SIG-M5 treated with dmso at 0.1 percent for 504 hours (cell line): ENCODE measurements around the gene EFHB.
"Not testable (repeated sequence)": the region's sequence is repeated elsewhere in the genome, so short reads cannot be mapped to it uniquely, and the experiment has no call there.

Experiments
- DNase-seq: peaks from one replicate; lab custom pipeline; 2025; ENCODE audit not compliant: unreplicated experiment; lab: John Stamatoyannopoulos, UW

The EFHB gene

DNA sequence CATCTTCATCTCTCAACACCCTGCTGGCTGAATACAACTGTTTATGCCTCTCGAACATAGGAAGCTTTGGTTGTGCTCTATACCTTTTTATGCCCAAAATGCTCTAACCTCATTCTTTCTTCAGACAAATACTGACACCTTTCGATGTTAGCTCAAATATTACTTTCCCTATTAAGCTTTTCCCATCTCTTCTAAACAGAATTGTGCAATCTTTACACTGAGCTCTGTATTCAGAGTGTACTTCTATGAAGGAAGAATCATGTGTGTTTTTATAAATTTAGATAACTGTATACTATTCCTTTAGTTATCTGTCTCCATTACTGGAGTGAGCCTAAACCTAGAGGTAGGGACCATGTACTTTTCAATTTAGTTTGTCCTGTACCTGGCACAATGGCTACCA lies 1.6 kb downstream of the EFHB start:
- no peak for DNase-seq

DNA sequence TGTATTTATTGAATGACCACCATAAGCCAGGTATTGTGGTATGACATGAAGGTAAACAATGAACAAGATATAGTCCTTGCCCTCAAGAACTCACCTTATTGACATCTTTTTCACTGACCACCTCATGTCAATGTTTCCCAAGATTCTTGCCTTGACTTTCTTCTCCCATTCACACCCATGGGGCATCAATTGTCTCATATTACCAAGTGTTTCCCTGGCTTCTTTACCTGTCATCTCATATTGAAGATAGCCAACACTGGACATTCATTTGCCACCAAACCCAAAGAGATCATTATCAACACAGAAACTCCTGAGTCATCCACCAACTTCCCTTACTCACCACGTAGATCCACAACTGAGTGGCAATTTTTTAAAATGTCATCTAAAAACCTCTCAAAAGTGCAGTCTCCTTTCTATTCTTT lies 2.2 kb downstream of the EFHB start:
- peak; percentile 28 for DNase-seq

DNA sequence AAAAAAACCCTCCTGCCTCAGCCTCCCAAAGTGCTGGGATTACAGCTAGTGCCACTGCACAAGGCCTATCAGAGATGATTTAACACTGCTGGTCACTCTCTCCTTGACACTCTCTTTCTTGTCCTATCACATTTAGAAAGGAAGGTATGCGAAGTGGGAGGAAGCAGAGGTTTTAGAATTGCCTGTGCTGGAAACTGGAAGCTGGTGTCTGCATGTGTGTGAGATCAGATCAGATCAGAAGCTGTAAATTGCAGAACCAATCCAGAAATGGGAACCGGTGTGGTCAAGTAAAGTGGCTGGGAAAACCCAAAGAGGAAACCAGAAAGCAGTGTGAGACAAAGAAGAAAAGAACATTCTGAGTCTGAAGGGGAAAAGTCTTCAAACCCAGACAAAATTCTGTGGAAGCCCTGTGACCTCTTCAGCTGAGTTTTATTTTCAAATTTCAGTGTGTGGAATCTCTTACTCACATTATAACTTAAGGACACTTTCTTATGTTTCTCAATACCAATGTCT lies 2.8 kb downstream of the EFHB start:
- DNase-seq: peak; percentile 75

DNA sequence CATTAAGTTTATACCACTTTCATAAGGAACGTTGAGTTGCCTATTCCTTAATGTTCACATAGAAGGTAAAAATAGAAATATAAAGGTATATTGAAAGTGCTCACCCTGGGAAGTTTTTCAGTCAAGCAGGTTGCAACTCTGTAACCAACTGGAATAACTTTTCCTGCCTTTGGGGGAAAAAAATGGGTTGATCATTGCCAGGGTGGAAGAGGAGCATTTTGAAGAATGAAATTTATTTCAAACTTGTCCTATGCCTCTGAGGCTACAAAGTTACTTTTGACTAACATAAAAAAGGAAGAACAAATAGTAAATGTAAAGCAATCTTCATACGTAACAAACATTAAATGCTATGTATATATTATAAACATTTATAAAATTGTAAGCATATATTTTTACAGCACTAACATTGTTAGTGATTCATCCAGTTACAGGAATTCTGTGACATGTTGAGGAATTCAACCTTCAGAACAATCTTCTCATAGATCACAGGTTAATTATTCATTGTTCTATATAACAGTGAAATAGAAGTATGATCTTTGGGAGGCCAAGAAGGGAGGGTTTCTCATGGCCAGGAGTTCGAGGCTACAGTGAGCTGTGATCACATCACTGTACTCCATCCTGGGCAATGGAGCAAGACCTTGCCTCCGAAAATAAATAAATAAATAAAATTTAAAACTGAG lies 13.5 kb downstream of the EFHB start:
- DNase-seq: no peak

DNA sequence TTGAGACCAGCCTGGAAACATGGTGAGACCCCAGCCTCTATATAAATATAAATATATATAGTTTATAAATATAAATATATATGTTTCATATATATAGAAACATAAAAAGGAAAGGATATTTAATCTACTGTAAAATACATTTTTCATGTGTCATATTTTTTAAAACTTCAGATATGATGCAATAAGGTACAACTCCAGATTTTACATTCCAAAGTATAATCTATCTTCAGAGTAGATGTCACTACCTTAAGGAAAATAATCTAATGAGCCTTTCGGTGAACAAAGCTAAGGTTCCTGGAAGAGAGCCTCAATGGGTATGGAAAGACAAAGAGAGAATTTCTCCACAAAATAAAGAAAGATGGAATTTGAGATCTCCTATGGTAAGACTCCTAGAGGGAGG lies 16.9 kb downstream of the EFHB start:
- DNase-seq: no peak

DNA sequence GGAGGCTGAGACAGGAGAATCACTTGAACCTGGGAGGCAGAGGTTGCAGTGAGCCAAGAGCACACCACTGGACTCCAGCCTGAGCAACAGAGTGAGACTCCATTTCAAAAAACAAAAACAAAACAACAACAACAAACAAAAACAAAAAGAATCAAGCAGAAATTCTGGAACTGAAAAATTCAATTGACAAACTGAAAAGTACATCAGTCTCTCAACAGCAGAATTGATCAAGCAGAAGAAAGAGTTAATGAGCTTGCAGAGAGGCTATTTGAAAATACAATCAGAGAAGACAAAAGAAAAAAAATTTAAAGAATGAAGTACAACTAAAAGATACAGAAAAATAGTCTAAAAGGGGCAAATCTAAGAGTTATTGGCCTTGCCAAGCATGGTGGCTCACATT lies 22.6 kb downstream of the EFHB start:
- DNase-seq: no peak

DNA sequence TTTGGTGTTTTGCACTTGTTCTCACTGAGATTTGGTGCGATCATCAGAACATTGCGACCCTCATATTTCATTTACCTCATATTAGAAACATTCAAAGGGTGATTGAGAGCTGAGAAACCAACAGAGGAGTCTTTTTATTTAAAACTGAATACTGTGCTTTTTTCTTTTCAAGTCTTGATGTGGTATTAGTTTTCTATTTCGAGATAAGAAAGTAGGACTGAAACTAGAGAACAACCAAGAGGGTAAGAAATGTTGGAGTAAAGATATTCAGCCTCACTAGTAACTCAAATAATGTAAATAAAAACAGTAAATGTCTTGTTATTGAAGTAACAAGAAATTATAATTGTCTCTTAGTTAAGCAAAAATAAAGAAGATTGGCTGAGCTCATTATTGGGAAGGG lies 26.5 kb downstream of the EFHB start:
- DNase-seq: no peak

DNA sequence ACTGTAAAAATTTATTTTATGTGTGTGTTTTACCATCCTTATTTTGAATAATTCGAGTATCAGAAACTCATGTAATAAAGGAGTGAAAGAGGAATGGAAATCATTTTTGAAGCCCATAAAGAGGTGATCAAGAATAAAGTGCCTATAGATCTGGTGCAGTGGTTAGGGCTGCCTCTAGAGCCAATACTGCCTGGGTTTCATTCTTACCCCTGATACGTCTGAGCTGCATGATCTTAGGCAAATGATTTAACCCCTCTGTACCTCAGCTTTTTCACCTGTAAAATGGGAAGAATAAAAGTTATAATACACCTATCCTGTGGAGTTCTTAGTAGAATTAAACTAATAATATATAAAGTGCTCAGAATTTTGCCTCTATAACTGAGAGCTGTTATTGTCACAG lies 30.4 kb downstream of the EFHB start:
- no peak for DNase-seq

DNA sequence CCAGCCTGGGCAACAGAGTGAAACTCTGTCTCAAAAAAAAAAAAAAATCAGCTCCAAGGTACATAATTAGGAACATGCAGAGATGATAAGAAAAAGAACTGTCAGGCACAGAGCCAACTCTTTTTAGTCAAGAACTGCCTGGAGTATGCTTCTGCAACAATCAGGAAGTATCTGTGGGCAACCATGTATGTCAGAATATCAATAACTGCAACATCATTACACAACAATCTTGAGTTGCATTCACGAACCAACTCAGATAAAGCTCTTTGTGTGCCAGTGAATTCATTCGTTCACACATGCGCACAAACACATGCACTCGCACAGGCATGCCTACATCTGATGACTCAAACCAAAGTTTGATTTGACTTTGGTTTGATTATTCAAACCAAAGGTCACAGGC lies 32.1 kb downstream of the EFHB start:
- DNase-seq: peak; percentile 55

DNA sequence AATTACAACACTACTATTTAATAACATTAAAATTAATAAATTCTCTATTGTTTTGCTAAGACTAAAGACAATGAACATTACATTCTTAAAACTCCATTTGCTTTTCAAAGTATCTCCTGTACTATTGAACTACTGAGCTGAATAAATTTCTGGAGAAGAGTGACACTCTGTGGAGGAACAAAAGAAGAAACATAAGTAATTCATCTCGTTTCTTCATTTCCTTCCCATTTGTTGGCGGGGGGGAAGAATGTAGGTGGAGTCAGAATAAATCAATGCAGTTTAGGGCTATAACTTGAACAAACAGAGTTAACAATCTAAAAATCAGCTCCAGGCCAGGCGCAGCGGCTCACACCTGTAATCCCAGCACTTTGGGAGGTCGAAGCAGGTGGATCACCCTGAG lies 32.7 kb downstream of the EFHB start:
- peak; percentile 12 for DNase-seq

DNA sequence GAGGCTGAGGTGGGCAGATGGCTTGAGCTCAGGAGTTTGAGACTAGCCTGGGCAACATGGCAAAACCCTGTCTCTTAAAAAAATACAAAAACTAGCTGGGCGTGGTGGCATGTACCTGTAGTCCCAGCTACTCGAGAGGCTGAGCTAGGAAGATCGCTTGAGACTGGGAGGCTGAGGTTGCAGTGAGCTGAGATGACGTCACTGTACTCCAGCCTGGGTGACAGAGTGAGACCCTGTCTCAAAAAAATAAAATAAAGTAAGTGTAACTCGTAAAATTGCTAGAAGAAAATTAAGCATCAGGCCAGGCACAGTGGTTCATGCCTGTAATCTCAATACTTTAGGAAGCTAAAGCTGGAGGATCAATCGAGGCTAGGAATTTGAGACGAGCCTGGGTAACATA lies 34.2 kb downstream of the EFHB start:
- DNase-seq: not testable (repeated sequence)

DNA sequence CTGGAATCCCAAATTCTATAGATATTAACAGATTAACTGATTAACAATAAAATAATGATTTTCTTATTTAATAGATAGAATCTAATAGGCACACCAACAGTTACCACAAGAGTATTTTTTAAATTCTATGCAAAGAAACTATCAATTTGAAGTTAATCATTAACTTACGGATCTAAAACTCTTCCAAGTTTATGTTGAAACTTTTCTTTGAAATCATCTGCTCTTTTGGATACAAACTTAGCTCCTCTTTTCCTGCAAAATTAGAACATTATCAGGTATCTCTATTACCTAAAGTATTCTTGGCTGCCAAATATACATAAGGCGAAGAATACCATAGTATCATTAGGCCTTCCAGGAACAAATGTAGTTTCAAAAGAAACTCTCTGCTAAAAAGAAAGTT lies 34.8 kb downstream of the EFHB start:
- no peak for DNase-seq

DNA sequence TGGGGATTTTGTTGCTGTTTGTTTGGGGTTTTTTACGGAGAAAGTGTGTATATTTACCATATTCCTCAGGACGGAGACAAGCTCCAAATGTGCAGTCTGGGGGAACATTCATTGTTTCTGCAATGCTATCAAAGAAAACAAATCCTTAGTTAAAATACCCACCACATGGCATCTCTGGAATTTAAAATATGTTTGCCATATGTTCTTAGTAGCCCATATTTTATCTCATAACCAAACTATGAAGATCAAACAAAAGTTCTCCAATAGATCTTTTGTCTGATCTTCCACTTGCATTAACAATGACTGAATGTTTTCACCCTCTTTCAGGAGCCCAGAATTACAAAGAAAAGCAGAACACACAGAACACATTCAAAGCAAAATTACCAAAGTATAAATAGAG lies 35.3 kb downstream of the EFHB start:
- DNase-seq: no peak

DNA sequence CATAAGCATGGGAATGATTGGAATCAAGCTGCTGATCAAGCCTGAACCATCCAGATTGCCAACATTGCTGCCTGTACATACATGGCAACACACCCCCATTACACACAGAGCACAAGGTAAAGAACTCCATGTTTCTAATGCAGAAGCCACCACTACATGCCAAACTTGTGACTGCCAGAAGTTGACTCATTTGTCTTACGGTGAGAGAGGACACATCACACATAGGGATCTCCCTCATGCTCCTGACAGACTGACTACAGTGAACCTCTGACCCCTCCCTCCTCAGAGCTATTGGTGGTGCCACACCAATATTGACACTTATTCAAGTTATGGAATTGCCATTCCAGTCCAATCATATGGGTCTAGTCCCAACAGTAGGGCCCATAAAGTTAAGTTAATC lies 42.3 kb downstream of the EFHB start:
- DNase-seq: no peak

DNA sequence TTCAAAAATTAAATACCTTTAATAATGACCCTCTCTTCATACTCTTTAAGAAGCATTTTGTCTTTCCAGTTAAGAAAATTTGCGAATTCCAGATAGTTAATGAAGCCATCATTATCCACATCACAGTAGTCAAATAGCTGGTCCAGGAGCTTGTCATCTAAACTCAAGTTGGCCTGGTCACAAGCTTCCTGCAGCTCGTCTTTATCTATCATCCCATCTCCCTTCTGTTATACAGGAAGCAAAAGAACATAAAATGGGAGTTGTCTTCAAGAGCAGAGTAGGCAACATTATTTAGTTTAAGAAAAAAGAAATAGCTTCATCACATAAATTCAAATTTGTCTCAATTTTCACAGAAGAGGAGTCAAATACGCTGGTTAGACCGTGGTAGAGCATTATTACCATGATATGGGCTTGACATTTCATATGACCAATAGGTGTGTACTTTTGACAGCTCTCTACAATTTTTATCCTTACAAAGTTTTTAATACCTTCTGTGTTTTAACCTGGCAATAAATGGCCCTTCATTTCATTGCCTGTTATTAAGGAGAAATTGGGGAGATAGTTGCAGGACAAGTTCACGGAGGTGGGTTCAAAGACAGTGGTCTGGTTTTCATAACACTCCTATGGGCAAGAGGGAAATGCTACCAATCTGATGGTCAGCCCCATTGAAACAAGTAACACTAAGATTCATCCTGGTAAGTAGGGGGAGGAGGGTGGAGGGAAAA lies 45.4 kb downstream of the EFHB start:
- no peak for DNase-seq

DNA sequence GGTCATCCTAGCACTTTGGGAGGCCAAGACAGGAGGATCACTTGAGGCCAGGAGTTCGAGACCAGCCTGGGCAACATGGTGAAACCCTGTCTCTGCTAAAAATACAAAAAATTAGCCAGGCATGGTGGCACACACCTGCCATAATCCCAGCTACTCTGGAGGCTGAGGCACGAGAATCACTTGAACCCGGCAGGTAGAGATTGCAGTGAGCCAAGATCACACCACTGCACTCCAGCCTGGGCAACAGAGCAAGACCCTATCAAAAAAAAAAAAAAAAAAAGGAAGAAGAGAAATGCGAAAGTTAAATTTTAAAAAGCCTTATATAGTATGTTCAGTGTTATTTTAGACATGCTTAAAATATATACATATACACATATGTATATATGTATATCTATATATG lies 46.9 kb downstream of the EFHB start:
- not testable (repeated sequence) for DNase-seq

DNA sequence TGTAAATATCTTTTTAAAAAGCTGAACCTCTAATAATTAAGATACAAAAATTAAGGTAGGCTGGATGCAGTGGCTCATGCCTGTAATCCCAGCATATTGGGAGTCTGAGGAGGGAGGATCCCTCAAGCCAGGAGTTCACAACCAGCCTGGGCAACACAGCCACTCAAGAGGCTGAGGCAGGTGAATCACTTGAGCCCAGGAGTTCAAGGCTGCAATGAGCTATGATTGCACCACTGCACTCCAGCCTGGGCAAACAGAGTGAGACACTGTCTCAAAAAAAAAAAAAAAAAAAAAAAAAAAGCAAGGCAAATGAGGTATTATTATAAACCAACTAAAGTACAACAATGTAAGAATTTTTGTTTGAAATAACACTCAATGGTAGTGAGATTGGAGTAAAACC lies 47.6 kb downstream of the EFHB start:
- DNase-seq: no peak

DNA sequence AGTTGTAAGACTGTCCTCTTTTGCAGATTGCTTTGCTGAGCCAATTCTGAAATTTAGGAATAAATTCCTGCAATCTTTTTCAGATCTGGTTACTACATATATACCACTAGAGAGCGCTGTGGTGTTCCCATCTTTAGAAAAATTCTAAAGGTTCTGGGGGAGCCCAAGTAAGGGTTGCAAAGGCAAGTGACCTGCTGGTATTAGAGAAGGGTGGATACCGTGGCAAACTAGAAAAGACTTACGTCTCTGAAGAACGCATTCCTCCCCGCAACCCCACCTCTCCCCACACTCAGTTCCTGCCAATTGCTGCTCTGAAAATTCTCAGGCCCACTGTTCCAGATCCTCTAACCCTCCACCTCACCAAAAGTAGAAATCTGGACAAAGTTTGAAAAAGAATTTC lies 48.5 kb downstream of the EFHB start:
- peak; percentile 53 for DNase-seq

DNA sequence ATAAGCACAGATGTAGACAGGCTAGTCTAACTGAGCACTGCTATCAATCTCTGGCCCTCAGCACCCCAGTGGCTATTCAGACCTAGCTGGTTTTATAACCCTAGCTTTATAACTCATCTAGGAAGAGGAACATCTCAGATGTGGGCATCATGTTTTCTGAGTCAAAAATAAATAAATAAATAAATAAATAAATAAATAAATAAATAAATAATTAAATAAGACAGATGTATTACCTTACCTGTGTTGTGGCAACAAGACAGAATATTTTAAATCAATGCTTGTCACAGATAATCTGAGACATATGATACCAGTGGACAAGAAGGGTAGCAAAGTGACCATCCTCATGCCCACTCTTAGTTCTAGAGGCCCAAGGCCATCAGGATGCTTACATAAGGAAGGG lies 52.2 kb downstream of the EFHB start:
- no peak for DNase-seq

DNA sequence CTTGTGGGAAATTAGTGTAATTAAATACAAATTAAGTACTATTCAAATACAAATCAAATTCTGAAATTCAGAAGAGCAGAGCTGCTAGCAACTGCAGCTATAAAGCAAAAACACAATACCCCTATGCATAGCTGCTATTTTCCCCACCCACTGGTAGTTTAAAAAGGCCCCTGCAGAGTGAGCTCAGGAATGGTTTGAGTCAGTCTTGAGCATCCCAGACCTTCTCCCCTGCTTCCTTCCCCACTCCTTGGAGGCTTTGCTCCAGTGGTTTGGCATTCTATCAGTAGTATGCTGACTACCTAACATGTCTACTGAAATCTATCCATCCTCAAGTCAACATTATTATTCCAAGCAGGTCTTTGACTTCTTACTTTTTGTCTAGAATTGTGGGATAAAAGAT lies 53.0 kb downstream of the EFHB start:
- DNase-seq: no peak

DNA sequence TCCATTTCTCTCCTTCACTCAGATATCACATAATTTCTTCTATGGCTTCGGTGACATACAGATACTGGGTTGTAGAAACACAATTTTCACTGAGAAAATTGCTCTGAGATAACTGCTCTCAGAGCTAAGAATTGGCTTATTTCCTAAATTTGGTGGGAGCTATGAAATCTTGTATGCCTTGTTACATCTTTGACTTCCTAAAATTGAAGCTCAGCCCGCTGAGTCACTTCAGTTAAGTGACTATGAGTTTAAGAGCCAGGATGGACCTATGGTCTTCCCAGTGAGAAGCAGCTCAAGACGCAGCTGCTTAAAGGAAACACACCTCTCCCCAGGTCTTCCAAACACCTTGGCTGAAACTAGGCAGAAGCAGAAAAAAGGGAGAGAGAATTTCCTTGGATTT lies 56.4 kb downstream of the EFHB start:
- peak; percentile 10 for DNase-seq

DNA sequence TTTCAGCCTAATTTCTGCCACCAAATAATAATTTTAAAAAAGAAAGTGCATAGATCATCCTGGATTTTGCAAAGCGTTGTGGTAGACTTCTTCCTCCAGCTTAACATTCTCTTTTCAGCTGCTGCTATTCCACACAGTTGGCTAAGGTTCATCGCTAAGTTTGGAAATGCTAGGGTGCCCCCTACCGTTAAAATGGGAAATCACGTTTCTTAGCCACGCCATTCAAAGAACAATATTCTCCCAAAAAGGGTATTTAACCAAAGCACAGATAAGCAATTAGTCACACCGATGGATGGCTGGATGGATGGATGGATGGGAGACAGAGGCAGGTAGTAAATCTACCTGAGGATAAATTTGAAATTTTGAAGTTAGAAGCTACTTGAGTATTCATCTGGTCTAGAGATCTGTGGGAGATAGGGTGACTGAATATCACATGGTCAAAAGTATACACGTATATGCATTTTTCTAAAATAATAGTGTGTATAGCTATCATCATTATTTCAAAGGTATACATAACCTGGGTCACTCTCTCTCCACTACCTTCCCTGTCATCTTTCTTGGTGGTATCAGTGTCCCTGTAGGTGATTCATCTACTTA lies 67.2 kb downstream of the EFHB start:
- peak; percentile 63 for DNase-seq
